Measurements from ENCODE around the gene SPAG17. TPM values are rescaled to one million over a fixed set of nuclear protein-coding genes. Genes with fewer than 3 reads are reported as not detected.

The SPAG17 gene
- total and polyA plus RNA-seq, 2 donors (not counting 1 experiment from before 2014, with no cell fraction given): not detected

DNA sequence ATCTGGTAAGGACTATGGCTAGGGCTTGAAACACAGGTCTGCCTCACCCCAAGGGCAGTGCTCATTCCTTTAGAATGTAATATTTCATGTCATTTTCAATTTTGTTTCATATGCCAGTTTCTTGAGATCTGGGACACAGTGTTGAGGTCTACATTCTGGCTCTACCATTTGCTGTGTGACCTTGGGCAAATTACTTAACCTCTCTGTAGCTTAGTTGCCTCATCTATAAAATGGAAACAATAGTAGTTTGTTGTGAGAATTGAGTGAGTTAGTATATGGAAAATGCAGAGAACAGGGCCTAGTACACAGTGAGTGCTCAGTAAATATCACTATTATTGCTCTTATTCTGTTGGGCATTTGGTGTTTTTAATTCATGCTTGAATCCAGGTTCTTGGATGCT, 171.1 kb downstream of the SPAG17 start:
- Histone ChIP-seq H3K9me3 (ENCODE audit: control extremely low read depth in 1 of 3, control insufficient read depth in 2 of 3, insufficient read depth in 1 of 3, low read length in 2 of 3) (no peaks in the 10 kb centered on the region), H3K4me1 (ENCODE audit: control insufficient read depth in 2 of 2, insufficient read depth in 2 of 2, low read length in 2 of 2) (no peaks in the 10 kb centered on the region), H3K27me3 (replicated peaks in 1 of 4; ENCODE audit: control extremely low read depth in 1 of 4, control insufficient read depth in 3 of 4, insufficient read depth in 4 of 4, low read length in 3 of 4) (peaks cover 0 to 2% (median 0%) of the 10 kb centered on the region in 4 experiments), H4K20me1 (ENCODE audit: control insufficient read depth, insufficient read depth, low read length, poor library complexity, severe bottlenecking) (no peaks in the 10 kb centered on the region), H3K36me3 (replicated peaks in 1 of 2; ENCODE audit: control extremely low read depth in 1 of 2, control insufficient read depth in 1 of 2, extremely low read depth in 1 of 2, insufficient read depth in 2 of 2, low read length in 1 of 2) (no peaks in the 10 kb centered on the region), H3K4me3 (ENCODE audit: control extremely low read depth in 1 of 5, extremely low read depth in 1 of 5, insufficient read depth in 1 of 5, low read depth in 2 of 5, low read length in 4 of 5) (no peak overlapping the region), H3K9ac (ENCODE audit: low read length) (no peak overlapping the region), H2AFZ (ENCODE audit: insufficient read depth, low read depth, low read length, poor library complexity, severe bottlenecking) (no peak overlapping the region), H3K4me2 (replicated peaks; ENCODE audit: low read depth, low read length, poor library complexity, severe bottlenecking) (no peak overlapping the region), H3K79me2 (ENCODE audit: control insufficient read depth, insufficient read depth, low read length) (no peaks in the 10 kb centered on the region), H3K27ac (ENCODE audit: low read length in 2 of 2) (no peak overlapping the region)
- no peaks in the 10 kb centered on the region for H3K9me3 Mint-ChIP-seq (ENCODE audit: insufficient read depth)
- TF ChIP-seq, protein P1, sequence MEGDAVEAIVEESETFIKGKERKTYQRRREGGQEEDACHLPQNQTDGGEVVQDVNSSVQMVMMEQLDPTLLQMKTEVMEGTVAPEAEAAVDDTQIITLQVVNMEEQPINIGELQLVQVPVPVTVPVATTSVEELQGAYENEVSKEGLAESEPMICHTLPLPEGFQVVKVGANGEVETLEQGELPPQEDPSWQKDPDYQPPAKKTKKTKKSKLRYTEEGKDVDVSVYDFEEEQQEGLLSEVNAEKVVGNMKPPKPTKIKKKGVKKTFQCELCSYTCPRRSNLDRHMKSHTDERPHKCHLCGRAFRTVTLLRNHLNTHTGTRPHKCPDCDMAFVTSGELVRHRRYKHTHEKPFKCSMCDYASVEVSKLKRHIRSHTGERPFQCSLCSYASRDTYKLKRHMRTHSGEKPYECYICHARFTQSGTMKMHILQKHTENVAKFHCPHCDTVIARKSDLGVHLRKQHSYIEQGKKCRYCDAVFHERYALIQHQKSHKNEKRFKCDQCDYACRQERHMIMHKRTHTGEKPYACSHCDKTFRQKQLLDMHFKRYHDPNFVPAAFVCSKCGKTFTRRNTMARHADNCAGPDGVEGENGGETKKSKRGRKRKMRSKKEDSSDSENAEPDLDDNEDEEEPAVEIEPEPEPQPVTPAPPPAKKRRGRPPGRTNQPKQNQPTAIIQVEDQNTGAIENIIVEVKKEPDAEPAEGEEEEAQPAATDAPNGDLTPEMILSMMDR (IDR thresholded peaks at IDR 0.05): no peak
- no peak for TF ChIP-seq EZH2 (IDR thresholded peaks at IDR 0.05; ENCODE audit: borderline replicate concordance, insufficient read depth, low read depth, low read length, poor library complexity, severe bottlenecking)
- ChIA-PET POLR2A (no interaction called here), CTCF (no interaction called here)
- DNase-seq (no peak), ATAC-seq (ENCODE audit: low read depth) (no peak)
- H3K27me3 Mint-ChIP-seq: peaks cover 3% of the 10 kb centered on the region
- no peak overlapping the region for H3K27ac Mint-ChIP-seq
- no peak overlapping the region for H3K4me3 Mint-ChIP-seq
- H3K4me1 Mint-ChIP-seq: no peaks in the 10 kb centered on the region
- intact Hi-C loops (cut with micrococcal nuclease): no loop called here

DNA sequence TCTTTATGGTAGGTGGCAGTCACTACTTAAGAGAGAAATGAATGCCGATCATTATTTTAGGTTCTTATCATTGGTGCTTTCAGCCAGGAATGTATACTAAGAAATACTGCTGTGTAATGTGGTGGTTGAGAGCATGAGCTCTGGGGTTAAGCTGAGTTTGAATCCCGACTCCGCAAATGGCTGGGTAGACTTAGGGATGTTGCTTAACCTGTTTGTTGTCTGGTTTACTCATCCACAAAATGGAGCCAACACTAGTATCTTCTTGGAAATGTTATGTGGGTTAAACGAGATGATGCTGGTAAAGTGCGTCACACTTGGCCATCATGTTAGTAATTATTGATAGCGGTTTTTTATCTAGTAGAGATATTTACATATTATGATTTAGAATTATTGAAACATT, 171.7 kb downstream of the SPAG17 start:
- Histone ChIP-seq H3K4me3 (ENCODE audit: control extremely low read depth in 1 of 5, extremely low read depth in 1 of 5, insufficient read depth in 1 of 5, low read depth in 2 of 5, low read length in 4 of 5) (no peak overlapping the region), H3K27me3 (replicated peaks in 1 of 4; ENCODE audit: control extremely low read depth in 1 of 4, control insufficient read depth in 3 of 4, insufficient read depth in 4 of 4, low read length in 3 of 4) (peaks cover 0 to 2% (median 0%) of the 10 kb centered on the region in 4 experiments), H3K4me1 (ENCODE audit: control insufficient read depth in 2 of 2, insufficient read depth in 2 of 2, low read length in 2 of 2) (no peaks in the 10 kb centered on the region), H3K9ac (ENCODE audit: low read length) (no peak overlapping the region), H4K20me1 (ENCODE audit: control insufficient read depth, insufficient read depth, low read length, poor library complexity, severe bottlenecking) (no peaks in the 10 kb centered on the region), H3K36me3 (replicated peaks in 1 of 2; ENCODE audit: control extremely low read depth in 1 of 2, control insufficient read depth in 1 of 2, extremely low read depth in 1 of 2, insufficient read depth in 2 of 2, low read length in 1 of 2) (no peaks in the 10 kb centered on the region), H3K79me2 (ENCODE audit: control insufficient read depth, insufficient read depth, low read length) (no peaks in the 10 kb centered on the region), H3K27ac (ENCODE audit: low read length in 2 of 2) (no peak overlapping the region), H2AFZ (ENCODE audit: insufficient read depth, low read depth, low read length, poor library complexity, severe bottlenecking) (no peak overlapping the region), H3K9me3 (ENCODE audit: control extremely low read depth in 1 of 3, control insufficient read depth in 2 of 3, insufficient read depth in 1 of 3, low read length in 2 of 3) (no peaks in the 10 kb centered on the region), H3K4me2 (replicated peaks; ENCODE audit: low read depth, low read length, poor library complexity, severe bottlenecking) (no peak overlapping the region)
- ChIA-PET POLR2A (no interaction called here), CTCF (no interaction called here)
- Mint-ChIP-seq H3K9me3 (ENCODE audit: insufficient read depth) (no peaks in the 10 kb centered on the region), H3K27me3 (peaks cover 3% of the 10 kb centered on the region), H3K27ac (no peak overlapping the region), H3K4me3 (no peak overlapping the region), H3K4me1 (no peaks in the 10 kb centered on the region)
- TF ChIP-seq, protein P1 (IDR thresholded peaks at IDR 0.05): no peak
- TF ChIP-seq EZH2 (IDR thresholded peaks at IDR 0.05; ENCODE audit: borderline replicate concordance, insufficient read depth, low read depth, low read length, poor library complexity, severe bottlenecking): no peak
- WGBS (ENCODE audit: insufficient coverage): no CpG with 5 or more reads among the region's 6 CpGs
- no peak for ATAC-seq (ENCODE audit: low read depth)
- intact Hi-C loops (cut with micrococcal nuclease): no loop called here
- no peak for DNase-seq

Data from B cell (primary cell).